SK-N-SH (cell line): ENCODE data around the gene KYAT1. TPM values are rescaled to one million over a fixed set of nuclear protein-coding genes. Genes with fewer than 3 reads are reported as not detected.

Source experiments
- CTCF ChIA-PET: fragments of 300-600, 350-600 bp; formaldehyde crosslinking; extraction: SDS; loops from one replicate; lab custom pipeline; 2021; lab: Yijun Ruan, JAX
- POLR2A ChIA-PET: fragments of 350-600 bp; sonication (Branson Sonifier 250); formaldehyde crosslinking; extraction: SDS; loops from one replicate; lab custom pipeline; 2020; ENCODE audit warnings: antibody characterized with exemption, inconsistent platforms; lab: Yijun Ruan, JAX
- DNase-seq: peaks from one replicate; pipeline ENCODE4 v3.0.0; 2012
- H2AFZ ChIP-seq: fragments of 200-600 bp; sonication (generic); 2 replicates; pipeline ENCODE4 v1.8.1; 2016; ENCODE audit warnings: antibody characterized with exemption, mild to moderate bottlenecking, low read depth
- H3F3A ChIP-seq: fragments of 200-600 bp; sonication (generic); replicated peaks from 2 replicates; pipeline ENCODE3; 2016; ENCODE audit warnings: antibody characterized with exemption, mild to moderate bottlenecking; ENCODE audit not compliant: insufficient read depth
- H3K27ac ChIP-seq, 2 experiments: fragments of 200-500 bp in 1 of 2; fragments of 200-600 bp in 1 of 2; sonication (Bioruptor generic) in 1 of 2; sonication (generic), shearing (Covaris generic) in 1 of 2; 2 replicates each; pipeline versions ENCODE4 v1.5.1 to v1.6.1; 2014 to 2016; ENCODE audit warnings: low read depth in 2 of 2, inconsistent platforms in 1 of 2, low read length in 1 of 2, mild to moderate bottlenecking in 1 of 2, mixed read lengths in 1 of 2
- H3K27me3 ChIP-seq: fragments of 200-600 bp; sonication (generic), shearing (Covaris generic); 2 replicates; pipeline ENCODE4 v1.6.1; 2016; ENCODE audit warnings: mixed run types; ENCODE audit not compliant: insufficient read depth
- H3K36me3 ChIP-seq, 2 experiments: fragments of 200-500 bp in 1 of 2; fragments of 200-600 bp in 1 of 2; sonication (Bioruptor generic) in 1 of 2; sonication (generic) in 1 of 2; replicated peaks in 1 of 2; 2 replicates each; pipeline versions ENCODE3 to v1.5.1; 2014 to 2016; ENCODE audit warnings: low read length in 1 of 2, mild to moderate bottlenecking in 1 of 2; ENCODE audit not compliant: insufficient read depth in 2 of 2, control insufficient read depth in 1 of 2
- H3K4me1 ChIP-seq, 2 experiments: fragments of 200-500 bp in 1 of 2; fragments of 200-600 bp in 1 of 2; sonication (Bioruptor generic) in 1 of 2; sonication (generic), shearing (Covaris generic) in 1 of 2; 2 replicates each; pipeline versions ENCODE4 v1.5.1 to v1.6.1; 2014 to 2016; ENCODE audit warnings: low read depth in 1 of 2, low read length in 1 of 2, mixed run types in 1 of 2; ENCODE audit not compliant: insufficient read depth in 2 of 2, control insufficient read depth in 1 of 2
- H3K4me2 ChIP-seq: fragments of 200-600 bp; sonication (generic), shearing (Covaris generic); 2 replicates; pipeline ENCODE4 v1.6.1; 2017; ENCODE audit warnings: mixed run types
- H3K4me3 ChIP-seq, 2 experiments: fragments of 200-500 bp in 1 of 2; fragments of 200-600 bp in 1 of 2; sonication (Bioruptor generic) in 1 of 2; sonication (generic), shearing (Covaris generic) in 1 of 2; 2 replicates each; pipeline versions ENCODE4 v1.5.1 to v1.8.1; 2014 to 2016; ENCODE audit warnings: low read depth in 2 of 2, inconsistent platforms in 1 of 2, low read length in 1 of 2, mild to moderate bottlenecking in 1 of 2, mixed read lengths in 1 of 2, moderate library complexity in 1 of 2
- H3K79me2 ChIP-seq: fragments of 200-600 bp; sonication (generic); 2 replicates; pipeline ENCODE4 v1.8.1; 2017; ENCODE audit warnings: mild to moderate bottlenecking; ENCODE audit not compliant: insufficient read depth
- H3K9ac ChIP-seq: fragments of 200-600 bp; sonication (generic); 2 replicates; pipeline ENCODE4 v1.6.1; 2017; ENCODE audit warnings: mixed run types
- H3K9me2 ChIP-seq: fragments of 200-600 bp; sonication (generic); 2 replicates; pipeline ENCODE4 v1.6.1; 2017; ENCODE audit warnings: mixed run types
- H3K9me3 ChIP-seq: fragments of 200-600 bp; sonication (generic); 2 replicates; pipeline ENCODE4 v1.6.1; 2017; ENCODE audit warnings: mixed run types, mild to moderate bottlenecking, moderate library complexity
- H4K20me1 ChIP-seq: fragments of 200-600 bp; sonication (generic); 2 replicates; pipeline ENCODE4 v1.6.1; 2017; ENCODE audit warnings: mild to moderate bottlenecking, mixed run types; ENCODE audit not compliant: insufficient read depth
- EP300 ChIP-seq, 2 experiments: IDR thresholded peaks; 2 replicates each; pipeline versions ENCODE4 v1.4.0 to v1.6.1; 2012; ENCODE audit warnings: borderline replicate concordance in 1 of 2, low read depth in 1 of 2, low read length in 1 of 2
- FOXJ3 ChIP-seq: sonication (generic); formaldehyde crosslinking; IDR thresholded peaks from 2 replicates; pipeline ENCODE4 v1.5.1; 2020; ENCODE audit warnings: mild to moderate bottlenecking, missing genetic modification reagents
- POLR2AphosphoS5 ChIP-seq: IDR thresholded peaks from 2 replicates; pipeline ENCODE4 v1.6.1; 2012; ENCODE audit warnings: low read depth, low read length
- RAD21 ChIP-seq: IDR thresholded peaks from 2 replicates; pipeline ENCODE4 v1.6.1; 2012; ENCODE audit warnings: mild to moderate bottlenecking, low read length
- SIN3A ChIP-seq: IDR thresholded peaks from 2 replicates; pipeline ENCODE4 v1.6.1; 2012; ENCODE audit warnings: low read depth, mild to moderate bottlenecking, low read length, moderate library complexity, borderline replicate concordance
- SMC3 ChIP-seq: IDR thresholded peaks from 2 replicates; pipeline ENCODE4 v1.6.1; 2012; ENCODE audit warnings: low read depth, low read length, improper control_type of control experiment
- TCF12 ChIP-seq: IDR thresholded peaks from 2 replicates; pipeline ENCODE4 v1.4.0; 2012
- WGBS: methylation state at CpG from one replicate; pipeline ENCODE4 v1.1.6; 2017; ENCODE audit warnings: low lambda C conversion rate; 5-methylcytosine and 5-hydroxymethylcytosine counted together
- polyA plus RNA-seq, 3 experiments: library from polyadenylated mRNA; depleted of rRNA; stranded (reverse); fragments of >200 nt; gene quantifications; 2 replicates each; pipeline ENCODE4 v1.2.3, GENCODE V29; 2012
- TF ChIP-seq, protein P1 (sequence below): IDR thresholded peaks from 2 replicates; pipeline ENCODE4; 2012
- TF ChIP-seq, protein P2 (sequence below): IDR thresholded peaks from 2 replicates; pipeline ENCODE4 v1.6.1; 2012; ENCODE audit warnings: mild to moderate bottlenecking, low read depth, low read length, moderate library complexity
- TF ChIP-seq, protein P3 (sequence below): fragments of 200-600 bp; sonication (generic); IDR thresholded peaks from 2 replicates; pipeline ENCODE4 v1.6.1; 2017; ENCODE audit warnings: antibody characterized with exemption, mild to moderate bottlenecking, moderate library complexity
- TF ChIP-seq, protein P4 (sequence below): IDR thresholded peaks from 2 replicates; pipeline ENCODE4 v1.4.0; 2012; ENCODE audit warnings: low read depth

KYAT1 gene
- polyA plus RNA-seq, 1 of the 3 experiments (the other 2 are of a cell fraction), result 9.4 TPM

DNA sequence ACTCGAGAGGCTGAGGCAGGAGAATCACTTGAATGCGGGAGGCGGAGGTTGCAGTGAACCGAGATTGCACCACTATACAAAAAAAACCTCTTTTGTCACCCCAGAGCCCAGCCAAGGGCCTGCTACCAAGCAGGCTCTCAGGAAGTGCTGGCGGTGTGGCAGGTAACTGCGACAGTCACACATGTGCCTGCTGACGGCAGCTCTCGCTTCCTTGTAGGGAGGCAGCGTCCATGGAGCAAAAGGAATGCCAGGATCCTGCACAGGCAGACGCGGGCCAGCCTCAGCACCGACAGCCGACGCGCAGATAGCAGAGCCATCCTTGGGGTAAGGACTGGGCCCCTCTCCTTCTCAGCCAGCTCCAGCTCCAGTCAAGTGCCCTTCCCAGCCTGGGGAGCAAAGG, 4.0 kb upstream of the KYAT1 start:
- peaks cover 13 to 16% of the 10 kb centered on the region in 2 experiments; a peak in 2 of 4 replicates for H3K4me1 ChIP-seq
- TF ChIP-seq SMC3 (no peak), SIN3A (no peak), EP300 (IDR thresholded peaks at IDR 0.05; ENCODE audit: borderline replicate concordance in 1 of 2, low read depth in 1 of 2, low read length in 1 of 2) (no peak), FOXJ3 (CRISPR knock-in tag) (no peak), TCF12 (no peak), RAD21 (no peak), POLR2AphosphoS5 (no peak)
- TF ChIP-seq, protein P1, sequence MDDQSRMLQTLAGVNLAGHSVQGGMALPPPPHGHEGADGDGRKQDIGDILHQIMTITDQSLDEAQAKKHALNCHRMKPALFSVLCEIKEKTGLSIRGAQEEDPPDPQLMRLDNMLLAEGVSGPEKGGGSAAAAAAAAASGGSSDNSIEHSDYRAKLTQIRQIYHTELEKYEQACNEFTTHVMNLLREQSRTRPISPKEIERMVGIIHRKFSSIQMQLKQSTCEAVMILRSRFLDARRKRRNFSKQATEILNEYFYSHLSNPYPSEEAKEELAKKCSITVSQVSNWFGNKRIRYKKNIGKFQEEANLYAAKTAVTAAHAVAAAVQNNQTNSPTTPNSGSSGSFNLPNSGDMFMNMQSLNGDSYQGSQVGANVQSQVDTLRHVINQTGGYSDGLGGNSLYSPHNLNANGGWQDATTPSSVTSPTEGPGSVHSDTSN, result no peak
- TF ChIP-seq, protein P2, sequence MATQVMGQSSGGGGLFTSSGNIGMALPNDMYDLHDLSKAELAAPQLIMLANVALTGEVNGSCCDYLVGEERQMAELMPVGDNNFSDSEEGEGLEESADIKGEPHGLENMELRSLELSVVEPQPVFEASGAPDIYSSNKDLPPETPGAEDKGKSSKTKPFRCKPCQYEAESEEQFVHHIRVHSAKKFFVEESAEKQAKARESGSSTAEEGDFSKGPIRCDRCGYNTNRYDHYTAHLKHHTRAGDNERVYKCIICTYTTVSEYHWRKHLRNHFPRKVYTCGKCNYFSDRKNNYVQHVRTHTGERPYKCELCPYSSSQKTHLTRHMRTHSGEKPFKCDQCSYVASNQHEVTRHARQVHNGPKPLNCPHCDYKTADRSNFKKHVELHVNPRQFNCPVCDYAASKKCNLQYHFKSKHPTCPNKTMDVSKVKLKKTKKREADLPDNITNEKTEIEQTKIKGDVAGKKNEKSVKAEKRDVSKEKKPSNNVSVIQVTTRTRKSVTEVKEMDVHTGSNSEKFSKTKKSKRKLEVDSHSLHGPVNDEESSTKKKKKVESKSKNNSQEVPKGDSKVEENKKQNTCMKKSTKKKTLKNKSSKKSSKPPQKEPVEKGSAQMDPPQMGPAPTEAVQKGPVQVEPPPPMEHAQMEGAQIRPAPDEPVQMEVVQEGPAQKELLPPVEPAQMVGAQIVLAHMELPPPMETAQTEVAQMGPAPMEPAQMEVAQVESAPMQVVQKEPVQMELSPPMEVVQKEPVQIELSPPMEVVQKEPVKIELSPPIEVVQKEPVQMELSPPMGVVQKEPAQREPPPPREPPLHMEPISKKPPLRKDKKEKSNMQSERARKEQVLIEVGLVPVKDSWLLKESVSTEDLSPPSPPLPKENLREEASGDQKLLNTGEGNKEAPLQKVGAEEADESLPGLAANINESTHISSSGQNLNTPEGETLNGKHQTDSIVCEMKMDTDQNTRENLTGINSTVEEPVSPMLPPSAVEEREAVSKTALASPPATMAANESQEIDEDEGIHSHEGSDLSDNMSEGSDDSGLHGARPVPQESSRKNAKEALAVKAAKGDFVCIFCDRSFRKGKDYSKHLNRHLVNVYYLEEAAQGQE, result no peak
- TF ChIP-seq, protein P3, sequence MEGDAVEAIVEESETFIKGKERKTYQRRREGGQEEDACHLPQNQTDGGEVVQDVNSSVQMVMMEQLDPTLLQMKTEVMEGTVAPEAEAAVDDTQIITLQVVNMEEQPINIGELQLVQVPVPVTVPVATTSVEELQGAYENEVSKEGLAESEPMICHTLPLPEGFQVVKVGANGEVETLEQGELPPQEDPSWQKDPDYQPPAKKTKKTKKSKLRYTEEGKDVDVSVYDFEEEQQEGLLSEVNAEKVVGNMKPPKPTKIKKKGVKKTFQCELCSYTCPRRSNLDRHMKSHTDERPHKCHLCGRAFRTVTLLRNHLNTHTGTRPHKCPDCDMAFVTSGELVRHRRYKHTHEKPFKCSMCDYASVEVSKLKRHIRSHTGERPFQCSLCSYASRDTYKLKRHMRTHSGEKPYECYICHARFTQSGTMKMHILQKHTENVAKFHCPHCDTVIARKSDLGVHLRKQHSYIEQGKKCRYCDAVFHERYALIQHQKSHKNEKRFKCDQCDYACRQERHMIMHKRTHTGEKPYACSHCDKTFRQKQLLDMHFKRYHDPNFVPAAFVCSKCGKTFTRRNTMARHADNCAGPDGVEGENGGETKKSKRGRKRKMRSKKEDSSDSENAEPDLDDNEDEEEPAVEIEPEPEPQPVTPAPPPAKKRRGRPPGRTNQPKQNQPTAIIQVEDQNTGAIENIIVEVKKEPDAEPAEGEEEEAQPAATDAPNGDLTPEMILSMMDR, result no peak
- TF ChIP-seq, protein P4, sequence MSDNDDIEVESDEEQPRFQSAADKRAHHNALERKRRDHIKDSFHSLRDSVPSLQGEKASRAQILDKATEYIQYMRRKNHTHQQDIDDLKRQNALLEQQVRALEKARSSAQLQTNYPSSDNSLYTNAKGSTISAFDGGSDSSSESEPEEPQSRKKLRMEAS, result no peak
- H3K4me3 ChIP-seq, result no peak overlapping the region
- DNase-seq, result no peak
- no peaks in the 10 kb centered on the region for H3K9me2 ChIP-seq
- H3K9ac ChIP-seq, result no peak overlapping the region
- peaks cover 8 to 14% of the 10 kb centered on the region in 2 experiments for H3K36me3 ChIP-seq
- H3K27me3 ChIP-seq, result no peaks in the 10 kb centered on the region
- H4K20me1 ChIP-seq, result no peaks in the 10 kb centered on the region; the same call in 1 of the 2 replicates
- no peak overlapping the region for H2AFZ ChIP-seq
- H3F3A ChIP-seq, result peaks cover 15% of the 10 kb centered on the region
- H3K27ac ChIP-seq, result peak overlapping the region in 1 of 2 experiments; percentile 20; a peak in 1 of 4 replicates
- ChIA-PET POLR2A (no interaction called here), CTCF (interaction anchor here (0.7 to 1.8 kb wide), 3 partner anchors 19 to 58 kb away, joined by 3 to 5 read pairs (median 3); no protein-coding TSS in a partner anchor)
- peaks cover 96% of the 10 kb centered on the region for H3K79me2 ChIP-seq
- no peak overlapping the region for H3K4me2 ChIP-seq
- H3K9me3 ChIP-seq, result no peaks in the 10 kb centered on the region
- 96% methylated on average over 7 of the region's 15 CpGs for WGBS
